Adrenal gland (tissue), 5 donors: ENCODE results near the gene PLXDC2.

Experiments
- CTCF ChIP-seq, 6 experiments: fragments of 450-650 bp in 4 of 6; fragments of 200-600 bp in 2 of 6; sonication (generic) in 1 of 6; IDR thresholded peaks; 1 replicate in 5 of 6; 2 replicates in 1 of 6; pipeline versions ENCODE4 v1.5.1 to v1.8.0; 2016 to 2021; ENCODE audit warnings: antibody characterized with exemption in 6 of 6, mild to moderate bottlenecking in 2 of 6, moderate library complexity in 1 of 6
- POLR2A ChIP-seq, 2 donors: fragments of 450-650 bp; IDR thresholded peaks; one replicate each; pipeline ENCODE4 v1.6.1; 2017; ENCODE audit warnings: antibody characterized with exemption in 2 of 2, mild to moderate bottlenecking in 2 of 2, moderate library complexity in 1 of 2
- donor health status: DM: no; HTN: no; CAD: no.

DNA sequence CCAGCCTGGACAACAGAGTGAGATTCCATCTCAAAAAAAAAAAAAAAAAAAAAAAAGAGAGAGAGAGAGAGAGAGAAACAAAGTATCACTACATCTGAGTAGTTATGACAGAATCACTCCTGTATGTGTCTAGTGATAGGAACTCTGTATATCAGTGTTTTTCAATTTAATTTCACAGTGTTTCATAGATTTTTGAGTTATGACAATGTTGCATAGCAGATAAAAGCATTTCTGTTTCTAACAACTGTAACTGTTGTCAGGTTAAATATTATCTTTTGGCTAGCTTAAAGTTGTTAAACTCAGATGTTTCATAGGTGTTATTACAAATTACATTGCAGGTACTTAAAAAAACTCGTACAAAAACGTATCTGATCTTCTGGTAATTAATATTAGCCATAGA, 60.3 kb downstream of the PLXDC2 start:
- TF ChIP-seq CTCF (IDR thresholded peaks at IDR 0.05) (no peak), POLR2A (IDR thresholded peaks at IDR 0.05) (no peak)
